K562 (cell line): ENCODE results near the gene FOXN3. TPM values are rescaled to one million over a fixed set of nuclear protein-coding genes. Genes with fewer than 3 reads are reported as not detected.

Source experiments
- ATAC-seq: fragments of 200-7000 bp; cut with Tn5 transposase; 3 replicates; pipeline ENCODE4 v1.9.1; 2020; ENCODE audit warnings: moderate library complexity
- BruUV-seq: library from RNA; stranded (reverse); fragments of 400-500 nt; replicated peaks from 2 replicates; lab custom pipeline; 2021; lab: Mats Ljungman, UMichigan
- CTCF ChIA-PET: fragments of 300-600 bp; formaldehyde crosslinking; extraction: SDS; loops from one replicate; lab custom pipeline; 2021; ENCODE audit warnings: low intra/inter-chr PET ratio; lab: Yijun Ruan, JAX
- POLR2A ChIA-PET: fragments of 300-600, 350-650 bp; sonication (Branson Sonifier 250); formaldehyde crosslinking; extraction: SDS; loops from one replicate; lab custom pipeline; 2021; ENCODE audit warnings: antibody characterized with exemption, inconsistent platforms; lab: Yijun Ruan, JAX
- DNase-seq, 4 experiments: peaks; one replicate each; pipeline versions ENCODE4 v3.0.0 to v3.0.0-alpha.2; 2011 to 2018; ENCODE audit warnings: low spot score in 3 of 4, mixed read lengths in 3 of 4; ENCODE audit errors: extremely low read depth in 1 of 4
- FAIRE-seq: peaks from 2 replicates; lab custom pipeline; 2011; peaks lifted over from hg19 to GRCh38; lab: Jason Lieb, UNC
- H2AFZ ChIP-seq: 2 replicates; pipeline ENCODE4 v1.6.0; 2011; ENCODE audit warnings: low read depth, low read length, control low read depth, inconsistent platforms
- H3K27ac ChIP-seq: fragments of 200-600 bp; 3 replicates; pipeline ENCODE4 v1.8.0; 2011; ENCODE audit warnings: low read depth, mild to moderate bottlenecking, control low read depth, inconsistent platforms, low read length, moderate library complexity, mixed read lengths; ENCODE audit errors: extremely low read depth
- H3K27me3 ChIP-seq, 2 experiments: fragments of 300-600 bp in 1 of 2; 2 replicates in 1 of 2; 3 replicates in 1 of 2; pipeline versions ENCODE4 v1.6.0 to v1.8.0; 2011; ENCODE audit warnings: inconsistent platforms in 2 of 2, low read length in 2 of 2, mild to moderate bottlenecking in 1 of 2, mixed read lengths in 1 of 2, moderate library complexity in 1 of 2; ENCODE audit not compliant: control insufficient read depth in 2 of 2, insufficient read depth in 2 of 2
- H3K36me3 ChIP-seq: fragments of 300-600 bp; 3 replicates; pipeline ENCODE4 v1.8.0; 2011; ENCODE audit warnings: mild to moderate bottlenecking, low read length, inconsistent platforms; ENCODE audit not compliant: control insufficient read depth, insufficient read depth
- H3K4me1 ChIP-seq, 2 experiments: fragments of 200-600 bp in 1 of 2; replicated peaks in 1 of 2; 2 replicates in 1 of 2; 3 replicates in 1 of 2; pipeline versions ENCODE4 v1.5.1 to v1.8.0; 2011; ENCODE audit warnings: inconsistent platforms in 2 of 2, low read length in 2 of 2, mild to moderate bottlenecking in 1 of 2, mixed read lengths in 1 of 2, moderate library complexity in 1 of 2; ENCODE audit not compliant: control insufficient read depth in 2 of 2, insufficient read depth in 2 of 2
- H3K4me2 ChIP-seq: 2 replicates; pipeline ENCODE4 v1.6.1; 2011; ENCODE audit warnings: low read length, control low read depth, inconsistent platforms, mixed read lengths; ENCODE audit not compliant: insufficient read depth
- H3K4me3 ChIP-seq: fragments of 200-600 bp; sonication (generic), shearing (Covaris generic); 2 replicates; pipeline ENCODE4 v1.5.1; 2016; ENCODE audit warnings: control low read depth, inconsistent platforms
- H3K79me2 ChIP-seq: fragments of 200-600 bp; 3 replicates; pipeline ENCODE4 v1.8.0; 2011; ENCODE audit warnings: low read length, inconsistent platforms; ENCODE audit not compliant: control insufficient read depth, insufficient read depth
- H3K9ac ChIP-seq, 2 experiments: 2 replicates each; pipeline versions ENCODE4 v1.6.0 to v1.6.1; 2011; ENCODE audit warnings: low read depth in 2 of 2, low read length in 2 of 2, control low read depth in 1 of 2, inconsistent platforms in 1 of 2, mild to moderate bottlenecking in 1 of 2, mixed read lengths in 1 of 2; ENCODE audit not compliant: insufficient read depth in 1 of 2
- H3K9me1 ChIP-seq: one replicate; pipeline ENCODE4 v1.6.0; 2011; ENCODE audit warnings: inconsistent platforms, mild to moderate bottlenecking, low read length, moderate library complexity; ENCODE audit not compliant: control insufficient read depth, insufficient read depth
- H3K9me3 ChIP-seq: replicated peaks from 2 replicates; pipeline ENCODE4 v1.5.1; 2011; ENCODE audit warnings: low read depth, low read length, inconsistent platforms; ENCODE audit not compliant: control insufficient read depth, insufficient read depth
- H4K20me1 ChIP-seq: replicated peaks from 2 replicates; pipeline ENCODE4 v1.6.1; 2011; ENCODE audit warnings: low read length, inconsistent platforms, mixed read lengths; ENCODE audit not compliant: control insufficient read depth, insufficient read depth
- CBX3 ChIP-seq, 2 experiments: IDR thresholded peaks; 1 replicate in 1 of 2; 2 replicates in 1 of 2; pipeline ENCODE4 v1.6.1; 2012; ENCODE audit warnings: inconsistent platforms in 2 of 2, low read length in 2 of 2, borderline replicate concordance in 1 of 2, control low read depth in 1 of 2
- EP300 ChIP-seq: IDR thresholded peaks from 2 replicates; pipeline ENCODE4 v1.6.1; 2012; ENCODE audit warnings: low read length, improper control_type of control experiment
- ERF ChIP-seq: fragments of 450-650 bp; formaldehyde crosslinking; IDR thresholded peaks from 2 replicates; pipeline ENCODE4 v1.4.0; 2020; ENCODE audit warnings: mild to moderate bottlenecking, mixed read lengths
- ESRRA ChIP-seq: fragments of 450-650 bp; IDR thresholded peaks from 2 replicates; pipeline ENCODE4 v1.6.1; 2014; ENCODE audit warnings: low read depth, mild to moderate bottlenecking, moderate library complexity, borderline replicate concordance
- ZNF609 ChIP-seq: sonication (generic); formaldehyde crosslinking; IDR thresholded peaks from 2 replicates; pipeline ENCODE4 v1.8.1; 2023; ENCODE audit warnings: missing genetic modification reagents, mild to moderate bottlenecking, borderline replicate concordance
- WGBS: fragments of 100-300 bp; shearing (Covaris generic); methylation state at CpG from one replicate; pipeline ENCODE4 v1.1.6; 2016; ENCODE audit warnings: low coverage, mixed read lengths; ENCODE audit not compliant: insufficient coverage; ENCODE audit errors: missing lambda C conversion rate; 5-methylcytosine and 5-hydroxymethylcytosine counted together
- in situ Hi-C: fragments of 300-500 bp; cut with MboI; formaldehyde crosslinking; loops from 4 replicates; pipeline ENCODE4 v1.15.0; 2018; ENCODE audit warnings: inconsistent platforms, mixed read lengths
- intact Hi-C: fragments of 100-400 bp; cut with micrococcal nuclease; formaldehyde crosslinking; loops from 2 replicates; pipeline ENCODE4 v1.14.2; 2022
- polyA plus RNA-seq, 8 experiments: library from polyadenylated mRNA; depleted of rRNA in 4 of 8; stranded (reverse) in 5 of 8; unstranded in 3 of 8; fragments of >200 nt; fragmentation: Nextera tagmentation in 2 of 8; fragmentation: Illumina TruSeq in 1 of 8; extraction: Ambion mirVana in 2 of 8; extraction: Trizol in 1 of 8; gene quantifications; 2 replicates each; pipeline versions ENCODE4 v1.2.1 to v1.2.3, GENCODE V29; 2011 to 2014; ENCODE audit warnings: inconsistent platforms in 1 of 8, missing spikeins in 1 of 8
- total RNA-seq, 7 experiments: library from RNA; depleted of rRNA in 6 of 7; stranded (reverse); fragments of >200 nt in 6 of 7; fragmentation: Illumina TruSeq in 2 of 7; extraction: Trizol in 2 of 7; gene quantifications; 2 replicates each; pipeline versions ENCODE4 v1.2.1 to v1.2.3, GENCODE V29; 2011 to 2021; ENCODE audit warnings: low replicate concordance in 1 of 7
- TF ChIP-seq, protein P1 (sequence below): fragments of 450-650 bp; formaldehyde crosslinking; IDR thresholded peaks from 2 replicates; pipeline ENCODE4 v1.4.0; 2020; ENCODE audit warnings: mild to moderate bottlenecking, moderate library complexity

Gene FOXN3
- total and polyA plus RNA-seq, 9 of the 15 experiments (the other 6 are each of a cell fraction or from before 2014, with no cell fraction given) = 0.07 to 1.3 (median 0.40) TPM

- Histone ChIP-seq H3K9ac (no peak overlapping the region), H3K27me3 (0 out of 5 replicates have a peak, but pooled peaks cover 0 to 5% of the 10 kb centered on the region in 2 experiments), H3K27ac (no peak overlapping the region), H2AFZ (no peak overlapping the region), H3K36me3 (no peaks in the 10 kb centered on the region), H3K9me1 (no peaks in the 10 kb centered on the region), H3K4me3 (no peak overlapping the region), H3K4me1 (peaks cover 0 to 5% of the 10 kb centered on the region in 2 experiments; a peak in 2 of 5 replicates), H4K20me1 (no peaks in the 10 kb centered on the region), H3K9me3 (no peaks in the 10 kb centered on the region), H3K4me2 (no peak overlapping the region), H3K79me2 (no peaks in the 10 kb centered on the region)
- BruUV-seq = no TSS peak
- intact Hi-C loops = no loop called here
- no peak for TF ChIP-seq CBX3 (IDR thresholded peaks at IDR 0.05; ENCODE audit: borderline replicate concordance in 1 of 2, low read length in 2 of 2)
- TF ChIP-seq, protein P1, sequence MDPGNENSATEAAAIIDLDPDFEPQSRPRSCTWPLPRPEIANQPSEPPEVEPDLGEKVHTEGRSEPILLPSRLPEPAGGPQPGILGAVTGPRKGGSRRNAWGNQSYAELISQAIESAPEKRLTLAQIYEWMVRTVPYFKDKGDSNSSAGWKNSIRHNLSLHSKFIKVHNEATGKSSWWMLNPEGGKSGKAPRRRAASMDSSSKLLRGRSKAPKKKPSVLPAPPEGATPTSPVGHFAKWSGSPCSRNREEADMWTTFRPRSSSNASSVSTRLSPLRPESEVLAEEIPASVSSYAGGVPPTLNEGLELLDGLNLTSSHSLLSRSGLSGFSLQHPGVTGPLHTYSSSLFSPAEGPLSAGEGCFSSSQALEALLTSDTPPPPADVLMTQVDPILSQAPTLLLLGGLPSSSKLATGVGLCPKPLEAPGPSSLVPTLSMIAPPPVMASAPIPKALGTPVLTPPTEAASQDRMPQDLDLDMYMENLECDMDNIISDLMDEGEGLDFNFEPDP = no peak
- TF ChIP-seq ESRRA = no peak
- no peak for TF ChIP-seq EP300
- TF ChIP-seq ZNF609 (CRISPR knock-in tag) = no peak
- no peak for TF ChIP-seq ERF (CRISPR knock-in tag)
- WGBS = 4% methylated on average over 11 of the region's 11 CpGs
- DNase-seq (no peak), ATAC-seq (no peak), FAIRE-seq (no peak)
- in situ Hi-C loops = no loop called here
- POLR2A ChIA-PET = interaction anchor here (0.8 kb wide), 1 partner anchor 192 kb away, joined by 3 read pairs; no protein-coding TSS in a partner anchor
- CTCF ChIA-PET = no interaction called here
These were observed 5.3 kb upstream of the FOXN3 start for GRCh38 chr14:89422181-89422951.
